C4-2B (cell line): ENCODE measurements around the gene PODXL.
A peak's percentile ranks its signal among the peaks of the same experiment; 100 is the strongest.

Experiments
- H3K27ac ChIP-seq: fragments of 450-650 bp; 2 replicates; pipeline ENCODE4 v1.5.1; 2017
- ZFX ChIP-seq: fragments of 450-650 bp; IDR thresholded peaks from 2 replicates; pipeline ENCODE4 v1.6.1; 2017
- TF ChIP-seq, protein P1 (sequence below): fragments of 450-650 bp; conservative IDR thresholded peaks from 2 replicates; pipeline ENCODE4 v1.5.1; 2017; ENCODE audit warnings: mild to moderate bottlenecking

The PODXL gene

DNA sequence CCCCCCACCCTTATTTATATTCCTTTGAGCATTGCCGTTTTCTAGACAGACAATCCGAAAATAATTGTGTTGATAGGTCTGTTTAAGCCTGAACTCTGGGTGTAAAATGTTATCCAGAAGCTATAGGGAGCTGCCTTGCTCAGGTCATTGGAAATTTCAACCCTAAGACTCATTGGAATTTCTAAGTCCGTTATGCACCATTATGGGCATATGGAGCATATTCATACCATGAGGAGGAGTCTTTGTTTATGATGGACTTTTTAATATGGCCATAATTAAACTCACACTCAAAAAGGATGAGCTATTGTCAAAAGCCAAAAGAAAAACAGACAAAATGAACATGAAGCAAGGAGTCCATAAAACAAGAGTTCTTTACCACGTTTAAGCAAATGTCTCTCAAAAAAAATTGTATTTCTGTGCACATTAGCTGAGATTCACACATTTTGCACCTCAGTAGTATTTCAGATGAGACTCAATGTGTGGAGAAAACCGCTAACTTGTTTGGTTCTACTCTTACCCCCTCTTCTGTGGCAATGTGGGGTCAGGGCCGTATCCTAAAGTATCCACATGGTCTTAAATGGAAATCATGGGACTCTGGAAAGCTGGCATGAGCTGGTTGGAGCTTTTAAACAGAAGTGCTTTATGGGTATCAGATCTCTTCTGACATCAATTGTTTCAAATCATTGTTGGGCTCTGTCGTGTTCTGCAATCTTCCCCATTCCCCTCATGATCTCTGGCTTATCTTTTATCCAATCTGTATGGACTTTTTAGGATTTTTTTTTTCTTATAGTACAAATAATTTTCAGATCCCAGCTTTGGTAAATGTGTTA, 60.5 kb downstream of the PODXL start:
- no peak for TF ChIP-seq ZFX
- TF ChIP-seq, protein P1, sequence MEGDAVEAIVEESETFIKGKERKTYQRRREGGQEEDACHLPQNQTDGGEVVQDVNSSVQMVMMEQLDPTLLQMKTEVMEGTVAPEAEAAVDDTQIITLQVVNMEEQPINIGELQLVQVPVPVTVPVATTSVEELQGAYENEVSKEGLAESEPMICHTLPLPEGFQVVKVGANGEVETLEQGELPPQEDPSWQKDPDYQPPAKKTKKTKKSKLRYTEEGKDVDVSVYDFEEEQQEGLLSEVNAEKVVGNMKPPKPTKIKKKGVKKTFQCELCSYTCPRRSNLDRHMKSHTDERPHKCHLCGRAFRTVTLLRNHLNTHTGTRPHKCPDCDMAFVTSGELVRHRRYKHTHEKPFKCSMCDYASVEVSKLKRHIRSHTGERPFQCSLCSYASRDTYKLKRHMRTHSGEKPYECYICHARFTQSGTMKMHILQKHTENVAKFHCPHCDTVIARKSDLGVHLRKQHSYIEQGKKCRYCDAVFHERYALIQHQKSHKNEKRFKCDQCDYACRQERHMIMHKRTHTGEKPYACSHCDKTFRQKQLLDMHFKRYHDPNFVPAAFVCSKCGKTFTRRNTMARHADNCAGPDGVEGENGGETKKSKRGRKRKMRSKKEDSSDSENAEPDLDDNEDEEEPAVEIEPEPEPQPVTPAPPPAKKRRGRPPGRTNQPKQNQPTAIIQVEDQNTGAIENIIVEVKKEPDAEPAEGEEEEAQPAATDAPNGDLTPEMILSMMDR: no peak

DNA sequence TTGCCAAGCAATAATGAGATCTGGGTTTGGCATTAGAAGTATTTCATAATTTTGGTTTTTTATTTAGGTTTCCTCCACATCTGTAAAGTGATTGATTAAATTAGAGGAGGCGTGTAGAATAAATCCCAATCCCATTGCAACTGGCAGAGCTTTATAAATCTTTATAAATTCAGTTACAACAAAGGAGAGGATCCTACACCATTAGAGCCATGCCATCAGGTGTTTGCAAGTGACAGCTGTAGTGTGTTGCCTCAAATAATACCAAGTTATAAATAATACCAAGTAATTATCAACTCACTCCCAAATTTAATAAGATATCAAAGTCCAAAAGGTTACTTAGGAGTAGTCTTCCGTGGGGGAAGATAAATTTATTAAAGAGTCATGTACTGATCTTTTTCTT, 62.2 kb downstream of the PODXL start:
- no peak overlapping the region for H3K27ac ChIP-seq
- TF ChIP-seq ZFX: no peak
- TF ChIP-seq, protein P1: no peak

More for the DNA sequence above, 60.5 kb downstream of the PODXL start:
- H3K27ac ChIP-seq: no peak overlapping the region

DNA sequence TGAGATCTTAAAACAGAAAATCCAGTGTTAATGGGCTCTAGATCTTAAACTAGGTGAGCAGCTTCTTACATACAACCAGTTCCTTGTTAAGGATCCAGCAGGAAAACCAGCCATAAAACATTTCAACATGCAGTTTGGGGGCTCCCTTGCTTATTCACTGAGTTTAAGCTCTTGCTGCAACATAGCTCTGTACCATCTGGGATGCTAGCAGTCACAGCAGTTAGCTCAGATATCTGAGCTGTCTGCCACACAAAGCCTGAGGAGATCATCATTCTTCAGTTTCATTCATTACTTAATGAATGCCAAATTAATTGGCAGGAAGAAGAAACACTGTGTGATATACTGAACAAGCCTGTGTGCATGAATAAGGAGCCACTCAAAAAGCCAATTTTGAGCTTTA, 62.8 kb downstream of the PODXL start:
- no peak for TF ChIP-seq ZFX
- TF ChIP-seq, protein P1: no peak
- H3K27ac ChIP-seq: no peak overlapping the region

DNA sequence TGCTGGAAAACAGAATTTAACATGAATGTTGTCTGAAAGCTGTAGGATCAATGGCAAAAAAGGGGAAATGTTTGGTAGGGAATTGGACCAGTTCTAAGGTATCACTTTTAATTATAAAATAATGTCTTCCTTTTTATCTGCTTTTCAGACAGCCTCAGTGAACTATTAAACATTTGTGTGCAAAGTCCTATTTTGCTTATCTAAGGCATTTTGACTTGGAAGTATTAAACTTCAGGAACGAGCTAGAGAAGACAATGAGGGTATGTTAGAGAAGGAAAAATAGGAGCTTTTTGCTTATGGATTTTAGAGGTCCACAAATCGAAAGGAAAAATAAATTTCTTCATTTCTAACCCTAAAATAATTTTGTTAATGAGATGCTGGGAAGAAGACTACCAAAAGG, 63.3 kb downstream of the PODXL start:
- no peak overlapping the region for H3K27ac ChIP-seq
- TF ChIP-seq ZFX: no peak
- TF ChIP-seq, protein P1: no peak

DNA sequence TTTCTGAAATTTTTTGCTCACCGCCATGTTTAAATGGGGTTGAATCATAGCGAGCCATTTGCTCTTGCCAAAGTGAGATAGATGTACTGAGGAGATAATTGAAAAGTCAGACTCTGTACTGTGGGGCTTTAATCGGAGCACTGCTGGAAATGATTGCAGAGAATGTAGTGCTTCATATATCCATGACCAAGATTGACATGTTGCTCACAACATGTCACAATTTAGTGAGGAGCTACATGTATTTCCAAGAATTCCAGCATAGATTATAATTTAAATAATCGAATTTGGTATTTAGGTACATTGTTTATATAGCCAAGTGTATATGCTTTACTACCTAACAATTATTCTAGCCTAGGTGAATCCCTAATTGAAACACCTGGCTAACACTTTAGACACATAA, 66.5 kb downstream of the PODXL start:
- no peak for TF ChIP-seq ZFX
- TF ChIP-seq, protein P1: no peak
- no peak overlapping the region for H3K27ac ChIP-seq

DNA sequence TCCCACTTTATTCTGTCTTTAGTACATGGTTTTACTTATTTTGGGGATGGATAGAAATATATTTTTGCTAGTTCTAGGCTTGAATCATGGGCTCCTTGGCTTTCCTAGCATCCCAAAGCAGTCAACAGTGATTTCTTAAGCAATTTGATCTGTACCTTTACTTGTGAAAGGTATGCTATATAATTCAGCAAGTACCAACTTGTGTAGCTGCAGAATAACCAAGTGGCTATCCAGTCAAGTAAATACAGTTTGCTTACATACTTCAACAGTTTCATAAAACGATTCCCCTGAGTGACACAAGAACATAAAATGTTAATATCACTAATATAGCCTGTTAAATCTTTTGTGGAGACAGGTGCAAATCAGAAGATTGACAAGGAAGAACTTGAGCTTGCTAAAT, 67.2 kb downstream of the PODXL start:
- TF ChIP-seq ZFX: no peak
- TF ChIP-seq, protein P1: no peak
- no peak overlapping the region for H3K27ac ChIP-seq

DNA sequence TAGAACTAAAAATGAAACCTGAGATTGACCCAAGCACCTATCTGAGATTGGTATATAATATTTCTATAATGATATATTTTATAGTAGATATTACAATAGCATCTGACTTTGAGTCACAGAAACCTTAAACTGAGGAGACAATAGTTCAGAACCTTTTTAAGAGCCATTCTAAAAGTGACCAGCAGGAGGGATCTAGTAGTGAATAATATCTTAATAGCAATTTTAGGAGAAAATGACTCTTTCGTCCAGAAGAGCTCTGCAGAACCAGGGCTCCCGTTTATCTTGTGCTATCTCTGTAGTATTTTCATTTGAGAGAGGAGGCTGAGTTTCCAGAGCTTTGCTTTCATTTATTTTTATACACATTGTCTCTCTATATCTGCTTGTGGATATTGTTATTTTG, 68.1 kb downstream of the PODXL start:
- no peak overlapping the region for H3K27ac ChIP-seq
- TF ChIP-seq, protein P1: peak; percentile 31
- TF ChIP-seq ZFX: no peak
